H9 (cell line): ENCODE measurements around the gene SNCA. TPM values are rescaled to one million over a fixed set of nuclear protein-coding genes. Genes with fewer than 3 reads are reported as not detected.
A peak's percentile ranks its signal among the peaks of the same experiment; 100 is the strongest.

Experiments used
- DNase-seq: peaks from one replicate; pipeline ENCODE4 v3.0.0-alpha.2; 2017
- H2AFZ ChIP-seq: one replicate; pipeline ENCODE4 v1.6.1; 2013; ENCODE audit warnings: mild to moderate bottlenecking, low read length, control low read depth, moderate library complexity
- H2AK5ac ChIP-seq: 2 replicates; pipeline ENCODE4 v1.6.1; 2013; ENCODE audit warnings: low read length, control low read depth, mixed read lengths; ENCODE audit not compliant: insufficient read length
- H2BK120ac ChIP-seq: one replicate; pipeline ENCODE4 v1.6.1; 2013; ENCODE audit warnings: low read depth, mild to moderate bottlenecking, low read length, control low read depth, inconsistent platforms; ENCODE audit not compliant: poor library complexity, severe bottlenecking
- H2BK12ac ChIP-seq: 2 replicates; pipeline ENCODE4 v1.6.1; 2013; ENCODE audit warnings: low read length, control low read depth, mixed read lengths, low read depth; ENCODE audit not compliant: insufficient read length
- H2BK15ac ChIP-seq: 2 replicates; pipeline ENCODE4 v1.6.1; 2013; ENCODE audit warnings: low read depth, low read length, control low read depth
- H2BK20ac ChIP-seq: one replicate; pipeline ENCODE4 v1.6.1; 2013; ENCODE audit warnings: low read depth, mild to moderate bottlenecking, low read length, control low read depth, inconsistent platforms; ENCODE audit not compliant: poor library complexity, severe bottlenecking
- H2BK5ac ChIP-seq: 2 replicates; pipeline ENCODE4 v1.6.1; 2013; ENCODE audit warnings: low read length, control low read depth, mixed read lengths; ENCODE audit not compliant: insufficient read length
- H3K14ac ChIP-seq: 2 replicates; pipeline ENCODE4 v1.6.1; 2013; ENCODE audit warnings: low read length, control low read depth; ENCODE audit not compliant: insufficient read depth
- H3K18ac ChIP-seq: 2 replicates; pipeline ENCODE4 v1.6.1; 2013; ENCODE audit warnings: low read depth, mild to moderate bottlenecking, mixed read lengths, low read length, control low read depth; ENCODE audit not compliant: insufficient read length
- H3K23ac ChIP-seq: 2 replicates; pipeline ENCODE4 v1.6.1; 2013; ENCODE audit warnings: low read length, control low read depth, mixed read lengths, low read depth; ENCODE audit not compliant: insufficient read length
- H3K23me2 ChIP-seq: 2 replicates; pipeline ENCODE4 v1.6.1; 2013; ENCODE audit warnings: low read depth, mild to moderate bottlenecking, mixed read lengths, low read length, control low read depth; ENCODE audit not compliant: insufficient read length, poor library complexity, severe bottlenecking
- H3K27ac ChIP-seq: 2 replicates; pipeline ENCODE4 v1.5.1; 2013; ENCODE audit warnings: low read length, control low read depth, mixed read lengths, low read depth; ENCODE audit not compliant: insufficient read length
- H3K27me3 ChIP-seq: 2 replicates; pipeline ENCODE4 v1.6.1; 2013; ENCODE audit warnings: low read length, control low read depth, inconsistent platforms; ENCODE audit not compliant: insufficient read depth
- H3K4ac ChIP-seq: 2 replicates; pipeline ENCODE4 v1.6.1; 2013; ENCODE audit warnings: low read depth, mild to moderate bottlenecking, control low read depth, inconsistent platforms, low read length, moderate library complexity
- H3K4me1 ChIP-seq: 2 replicates; pipeline ENCODE4 v1.6.1; 2013; ENCODE audit warnings: low read length, control low read depth, inconsistent platforms; ENCODE audit not compliant: insufficient read depth
- H3K4me2 ChIP-seq: 2 replicates; pipeline ENCODE4 v1.6.1; 2013; ENCODE audit warnings: low read length, control low read depth, mixed read lengths; ENCODE audit not compliant: insufficient read length, insufficient read depth
- H3K56ac ChIP-seq: 2 replicates; pipeline ENCODE4 v1.6.1; 2013; ENCODE audit warnings: low read depth, mild to moderate bottlenecking, mixed read lengths, low read length, control low read depth; ENCODE audit not compliant: insufficient read length
- H3K79me1 ChIP-seq: 2 replicates; pipeline ENCODE4 v1.6.1; 2013; ENCODE audit warnings: low read depth, mild to moderate bottlenecking, moderate library complexity, low read length, control low read depth, inconsistent platforms; ENCODE audit not compliant: insufficient read depth, poor library complexity, severe bottlenecking
- H3K79me2 ChIP-seq: 2 replicates; pipeline ENCODE4 v1.6.1; 2013; ENCODE audit warnings: low read length, control low read depth, inconsistent platforms; ENCODE audit not compliant: insufficient read depth
- H3K9ac ChIP-seq: 2 replicates; pipeline ENCODE4 v1.6.1; 2013; ENCODE audit warnings: low read length, control low read depth, mixed read lengths; ENCODE audit not compliant: insufficient read length; ENCODE audit errors: extremely low read depth
- H3K9me3 ChIP-seq: one replicate; pipeline ENCODE4 v1.6.1; 2013; ENCODE audit warnings: low read depth, low read length, inconsistent platforms; ENCODE audit not compliant: control insufficient read depth
- H3T11ph ChIP-seq: one replicate; pipeline ENCODE4 v1.6.1; 2013; ENCODE audit warnings: mild to moderate bottlenecking, low read length, control low read depth, inconsistent platforms
- H4K20me1 ChIP-seq: one replicate; pipeline ENCODE4 v1.6.1; 2013; ENCODE audit not compliant: control insufficient read depth, insufficient read length, insufficient read depth
- H4K5ac ChIP-seq: 2 replicates; pipeline ENCODE4 v1.6.1; 2013; ENCODE audit warnings: low read depth, mild to moderate bottlenecking, mixed read lengths, low read length, control low read depth; ENCODE audit not compliant: insufficient read length
- H4K8ac ChIP-seq: replicated peaks from 2 replicates; pipeline ENCODE4 v1.6.1; 2013; ENCODE audit warnings: low read length, control low read depth, mixed read lengths, low read depth; ENCODE audit not compliant: insufficient read length
- H4K91ac ChIP-seq: 2 replicates; pipeline ENCODE4 v1.6.1; 2013; ENCODE audit warnings: low read depth, mild to moderate bottlenecking, moderate library complexity, mixed read lengths, low read length, control low read depth; ENCODE audit not compliant: insufficient read length
- H3K27ac Mint-ChIP-seq, 3 experiments: 2 replicates in 2 of 3; 3 replicates in 1 of 3; pipeline ENCODE4 v1.8.0; 2020 to 2021; ENCODE audit warnings: mixed read lengths in 3 of 3, mild to moderate bottlenecking in 1 of 3, moderate library complexity in 1 of 3
- H3K27me3 Mint-ChIP-seq: 2 replicates; pipeline ENCODE4 v1.8.0; 2021; ENCODE audit warnings: low read depth, mild to moderate bottlenecking, moderate library complexity, mixed read lengths
- H3K36me3 Mint-ChIP-seq, 3 experiments: 2 replicates in 2 of 3; 3 replicates in 1 of 3; pipeline ENCODE4 v1.8.0; 2020 to 2021; ENCODE audit warnings: low read depth in 3 of 3, mixed read lengths in 3 of 3; ENCODE audit not compliant: insufficient read depth in 1 of 3
- H3K4me1 Mint-ChIP-seq, 2 experiments: 2 replicates each; pipeline ENCODE4 v1.8.0; 2020; ENCODE audit warnings: mixed read lengths in 2 of 2
- H3K4me3 Mint-ChIP-seq, 2 experiments: 2 replicates in 1 of 2; 3 replicates in 1 of 2; pipeline ENCODE4 v1.8.0; 2020 to 2021; ENCODE audit warnings: mild to moderate bottlenecking in 2 of 2, mixed read lengths in 2 of 2, moderate library complexity in 1 of 2
- H3K9me3 Mint-ChIP-seq, 2 experiments: 2 replicates in 1 of 2; 3 replicates in 1 of 2; pipeline ENCODE4 v1.8.0; 2020; ENCODE audit warnings: mild to moderate bottlenecking in 2 of 2, mixed read lengths in 2 of 2, moderate library complexity in 1 of 2
- WGBS: extraction: QIAGEN DNeasy Blood & Tissue Kit; methylation state at CpG from one replicate; pipeline ENCODE4 v1.1.7; 2013; ENCODE audit warnings: missing lambda C conversion rate, low lambda C conversion rate, mixed read lengths; ENCODE audit not compliant: insufficient read length; ENCODE audit errors: extremely low coverage; 5-methylcytosine and 5-hydroxymethylcytosine counted together
- total RNA-seq: library from RNA; stranded (reverse); gene quantifications from 2 replicates; pipeline ENCODE4 v1.2.1, GENCODE V29; 2021
- TF ChIP-seq, protein P1 (sequence below): fragments of 200-600 bp; sonication (generic); conservative IDR thresholded peaks from 3 replicates; pipeline ENCODE4 v1.8.0; 2021; ENCODE audit warnings: antibody characterized with exemption, mild to moderate bottlenecking

SNCA gene
- total RNA-seq, 1 experiment from 2014 or later = 8.5 TPM

DNA sequence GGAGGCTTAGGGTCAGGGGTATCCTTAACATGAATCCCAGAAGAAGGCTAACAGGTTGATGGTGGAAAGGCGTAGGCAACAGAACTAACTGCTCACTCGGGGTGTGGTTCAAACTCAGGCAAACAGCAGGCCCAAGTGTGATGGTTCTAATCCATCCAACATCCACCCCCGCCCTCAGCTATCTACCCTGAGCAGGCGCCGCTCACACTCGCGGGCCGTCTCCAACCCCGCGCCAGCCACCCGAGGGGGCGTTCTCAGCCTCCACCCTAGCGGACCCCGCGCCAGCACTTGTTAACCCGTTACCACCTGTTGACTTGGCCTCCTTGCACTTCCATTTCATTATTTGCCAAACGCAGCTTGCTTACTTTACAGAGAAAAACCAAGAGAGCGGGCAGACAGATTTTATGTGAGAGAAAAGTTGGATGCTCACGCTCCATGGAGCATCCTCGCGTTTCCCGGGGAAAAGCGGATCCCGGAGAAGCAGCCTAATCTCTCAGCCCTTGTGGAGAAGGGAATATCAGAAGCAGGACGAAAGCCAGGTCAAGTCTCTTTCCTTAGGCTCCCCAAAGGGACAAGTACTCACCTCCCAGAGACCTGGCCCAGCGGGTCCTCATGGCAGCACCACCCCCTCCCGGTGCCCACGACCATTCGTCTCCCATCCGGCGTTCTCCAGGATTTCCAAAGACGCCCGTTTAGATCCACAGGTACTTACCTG lies 773 bp downstream of the SNCA start:
- peaks cover 20 to 23% of the 10 kb centered on the region in 2 experiments for H3K4me1 Mint-ChIP-seq
- H3K36me3 Mint-ChIP-seq = peaks cover 3 to 14% (median 10%) of the 10 kb centered on the region in 3 experiments; a peak in 5 of 7 replicates
- peak overlapping the region; percentile 80 to 92 for H3K4me3 Mint-ChIP-seq
- H3K27ac Mint-ChIP-seq = peak overlapping the region in 1 of 3 experiments; percentile 55; a peak in 1 of 7 replicates
- Histone ChIP-seq H3K18ac (no peak overlapping the region), H2AK5ac (no peak overlapping the region), H3K27ac (no peak overlapping the region), H3K27me3 (peaks cover 6% of the 10 kb centered on the region; the same call in 1 of the 2 replicates), H2BK12ac (no peak overlapping the region), H4K91ac (no peak overlapping the region), H4K8ac (no peak overlapping the region), H3K56ac (no peak overlapping the region), H3K4ac (no peak overlapping the region), H3K14ac (no peak overlapping the region; the same call in 1 of the 2 replicates), H2BK15ac (no peak overlapping the region), H2BK120ac (no peak overlapping the region), H3K9ac (no peak overlapping the region), H3K79me2 (no peaks in the 10 kb centered on the region), H4K20me1 (no peaks in the 10 kb centered on the region), H3K79me1 (no peaks in the 10 kb centered on the region), H4K5ac (no peak overlapping the region), H3K4me2 (peak overlapping the region; percentile 89), H2BK5ac (no peak overlapping the region), H2BK20ac (no peak overlapping the region), H3K23me2 (peaks cover 13% of the 10 kb centered on the region), H3K23ac (no peak overlapping the region), H3T11ph (no peak overlapping the region), H3K4me1 (peaks cover 2% of the 10 kb centered on the region; the same call in 1 of the 2 replicates), H2AFZ (no peak overlapping the region), H3K9me3 (no peaks in the 10 kb centered on the region)
- WGBS = no CpG with 5 or more reads among the region's 33 CpGs
- H3K9me3 Mint-ChIP-seq = no peaks in the 10 kb centered on the region
- DNase-seq = peak; percentile 36
- peaks cover 22% of the 10 kb centered on the region for H3K27me3 Mint-ChIP-seq
- TF ChIP-seq, protein P1, sequence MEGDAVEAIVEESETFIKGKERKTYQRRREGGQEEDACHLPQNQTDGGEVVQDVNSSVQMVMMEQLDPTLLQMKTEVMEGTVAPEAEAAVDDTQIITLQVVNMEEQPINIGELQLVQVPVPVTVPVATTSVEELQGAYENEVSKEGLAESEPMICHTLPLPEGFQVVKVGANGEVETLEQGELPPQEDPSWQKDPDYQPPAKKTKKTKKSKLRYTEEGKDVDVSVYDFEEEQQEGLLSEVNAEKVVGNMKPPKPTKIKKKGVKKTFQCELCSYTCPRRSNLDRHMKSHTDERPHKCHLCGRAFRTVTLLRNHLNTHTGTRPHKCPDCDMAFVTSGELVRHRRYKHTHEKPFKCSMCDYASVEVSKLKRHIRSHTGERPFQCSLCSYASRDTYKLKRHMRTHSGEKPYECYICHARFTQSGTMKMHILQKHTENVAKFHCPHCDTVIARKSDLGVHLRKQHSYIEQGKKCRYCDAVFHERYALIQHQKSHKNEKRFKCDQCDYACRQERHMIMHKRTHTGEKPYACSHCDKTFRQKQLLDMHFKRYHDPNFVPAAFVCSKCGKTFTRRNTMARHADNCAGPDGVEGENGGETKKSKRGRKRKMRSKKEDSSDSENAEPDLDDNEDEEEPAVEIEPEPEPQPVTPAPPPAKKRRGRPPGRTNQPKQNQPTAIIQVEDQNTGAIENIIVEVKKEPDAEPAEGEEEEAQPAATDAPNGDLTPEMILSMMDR = no peak
